ENCODE results near the gene SALL3. TPM values are rescaled to one million over a fixed set of nuclear protein-coding genes. Genes with fewer than 3 reads are reported as not detected.
A peak's percentile ranks its signal among the peaks of the same experiment; 100 is the strongest.

SALL3 gene
- total and polyA plus RNA-seq, 2 donors (not counting 3 experiments of a cell fraction or from before 2014, with no cell fraction given), result not detected

DNA sequence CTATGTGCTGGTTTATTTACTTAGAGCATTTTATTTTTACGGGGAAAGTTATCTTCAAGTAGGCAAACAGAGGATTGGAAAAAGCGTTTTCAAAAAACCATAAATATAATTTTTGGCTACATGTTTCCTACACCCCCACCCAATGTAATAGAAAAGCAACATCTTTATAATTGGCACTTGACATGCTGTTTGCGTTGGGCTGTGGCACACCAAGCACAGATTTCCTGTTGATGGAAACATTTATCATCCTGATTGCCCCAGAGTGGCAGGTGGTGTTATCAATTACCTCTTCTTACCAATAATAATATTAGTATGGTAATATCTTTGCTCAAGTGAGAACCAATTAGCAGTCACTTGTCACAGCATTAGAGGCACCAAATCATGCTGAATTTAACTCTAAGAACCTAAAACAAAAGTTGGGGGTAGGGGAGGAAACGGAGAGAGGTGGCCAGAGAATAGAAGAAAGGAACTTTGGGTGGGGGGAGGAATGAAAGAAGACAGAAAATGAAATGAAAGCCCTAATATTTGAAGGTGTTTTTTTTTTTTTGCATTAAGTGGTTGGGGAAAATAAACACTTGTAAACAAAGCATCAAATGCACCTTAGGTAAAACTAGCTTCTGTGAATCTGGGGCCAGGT is 3.8 kb upstream of the SALL3 start:
- BruUV-seq (replicated peaks), result no TSS peak
- Histone ChIP-seq H4K20me1 (replicated peaks; ENCODE audit: control insufficient read depth, extremely low read depth, insufficient read depth, low read length) (peaks cover 2% of the 10 kb centered on the region), H3K4me2 (ENCODE audit: insufficient read depth, low read length) (no peak overlapping the region), H3K27ac (ENCODE audit: insufficient read depth, low read depth, low read length) (no peak overlapping the region), H3K4me1 (ENCODE audit: control insufficient read depth, extremely low read depth, insufficient read depth, low read length) (no peaks in the 10 kb centered on the region), H3K9me1 (replicated peaks; ENCODE audit: control insufficient read depth, extremely low read depth, insufficient read depth, low read length) (no peaks in the 10 kb centered on the region), H3K4me3 (replicated peaks in 1 of 3; ENCODE audit: insufficient read depth in 1 of 3, low read depth in 1 of 3, low read length in 3 of 3) (no peak overlapping the region), H3K79me2 (ENCODE audit: control insufficient read depth, insufficient read depth, low read length) (no peaks in the 10 kb centered on the region), H3K27me3 (ENCODE audit: control insufficient read depth in 2 of 2, insufficient read depth in 2 of 2, low read length in 2 of 2) (peaks cover 57 to 71% of the 10 kb centered on the region in 2 experiments), H2AFZ (ENCODE audit: low read depth, low read length) (no peak overlapping the region), H3K9ac (replicated peaks; ENCODE audit: extremely low read depth, insufficient read depth, low read length) (no peak overlapping the region), H3K36me3 (ENCODE audit: control insufficient read depth in 2 of 2, extremely low read depth in 1 of 2, insufficient read depth in 2 of 2, low read length in 2 of 2) (no peaks in the 10 kb centered on the region), H3K9me3 (replicated peaks; ENCODE audit: control insufficient read depth, insufficient read depth, low read length) (no peaks in the 10 kb centered on the region)
- CTCF ChIA-PET, result no interaction called here
- TF ChIP-seq EZH2 (IDR thresholded peaks at IDR 0.05; ENCODE audit: borderline replicate concordance, low read depth, low read length, severe bottlenecking), result no peak
- FAIRE-seq, result no peak
- dilution Hi-C loops (cut with MboI; ENCODE audit: extremely low pct_ligation_motif_present, low sequenced_read_pairs) (no loop called here), intact Hi-C loops (cut with micrococcal nuclease) (no loop called here)
- POLR2A ChIA-PET, result no interaction called here
- no peak for DNase-seq (ENCODE audit: low read depth, low spot score)

DNA sequence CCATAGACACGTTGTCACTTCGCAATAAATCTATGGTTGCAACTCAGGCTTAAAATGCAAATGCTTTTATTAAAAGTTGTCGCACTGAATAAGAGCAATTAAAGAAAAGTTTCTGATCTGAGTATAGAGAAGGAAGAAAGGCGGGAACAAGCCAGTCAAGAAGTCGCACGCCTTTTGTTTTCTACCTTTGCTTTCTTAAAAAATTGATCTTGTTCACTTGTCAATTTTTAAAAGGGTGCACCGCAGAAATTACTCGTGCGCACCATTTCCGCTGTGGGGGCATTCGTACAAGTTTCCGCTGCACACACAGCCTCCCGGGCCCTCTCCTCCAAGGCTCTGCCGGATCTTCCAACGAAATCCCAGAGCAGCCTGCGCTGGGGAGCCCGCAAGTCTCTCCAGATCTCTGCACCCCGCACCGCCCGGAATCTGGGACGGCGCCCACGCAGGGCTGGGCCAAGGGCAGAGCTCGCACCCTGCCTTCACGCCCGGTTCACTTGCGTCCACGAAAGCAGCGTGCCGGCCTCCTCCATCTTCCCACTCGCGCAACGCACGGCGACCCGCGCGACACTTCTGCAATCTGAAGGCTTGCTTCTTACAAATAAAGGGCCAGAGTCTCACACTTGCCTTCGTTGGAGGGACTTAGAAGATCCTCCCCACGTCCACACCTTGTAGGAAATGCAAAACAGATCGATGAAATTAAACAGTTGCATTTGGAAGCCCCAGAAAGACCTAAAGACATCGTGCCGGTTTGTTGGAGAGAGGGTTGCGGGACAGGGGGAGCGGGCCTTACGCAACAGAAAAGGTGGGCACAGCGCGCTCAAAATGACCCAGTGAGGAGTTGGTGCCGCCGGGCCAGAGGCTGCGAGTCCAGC is 2.6 kb upstream of the SALL3 start:
- Histone ChIP-seq H3K79me2 (ENCODE audit: control insufficient read depth, insufficient read depth, low read length) (no peaks in the 10 kb centered on the region), H3K36me3 (ENCODE audit: control insufficient read depth in 2 of 2, extremely low read depth in 1 of 2, insufficient read depth in 2 of 2, low read length in 2 of 2) (no peaks in the 10 kb centered on the region), H4K20me1 (replicated peaks; ENCODE audit: control insufficient read depth, extremely low read depth, insufficient read depth, low read length) (peaks cover 2% of the 10 kb centered on the region), H3K4me3 (replicated peaks in 1 of 3; ENCODE audit: insufficient read depth in 1 of 3, low read depth in 1 of 3, low read length in 3 of 3) (no peak overlapping the region), H3K4me2 (ENCODE audit: insufficient read depth, low read length) (no peak overlapping the region), H2AFZ (ENCODE audit: low read depth, low read length) (no peak overlapping the region), H3K9me3 (replicated peaks; ENCODE audit: control insufficient read depth, insufficient read depth, low read length) (no peaks in the 10 kb centered on the region), H3K27ac (ENCODE audit: insufficient read depth, low read depth, low read length) (no peak overlapping the region), H3K4me1 (ENCODE audit: control insufficient read depth, extremely low read depth, insufficient read depth, low read length) (no peaks in the 10 kb centered on the region), H3K9me1 (replicated peaks; ENCODE audit: control insufficient read depth, extremely low read depth, insufficient read depth, low read length) (no peaks in the 10 kb centered on the region), H3K9ac (replicated peaks; ENCODE audit: extremely low read depth, insufficient read depth, low read length) (no peak overlapping the region), H3K27me3 (ENCODE audit: control insufficient read depth in 2 of 2, insufficient read depth in 2 of 2, low read length in 2 of 2) (peaks cover 68 to 83% of the 10 kb centered on the region in 2 experiments)
- ChIA-PET POLR2A (no interaction called here), CTCF (no interaction called here)
- no peak for FAIRE-seq
- no TSS peak for BruUV-seq (replicated peaks)
- DNase-seq (ENCODE audit: low read depth, low spot score), result no peak
- peak; percentile 87 for TF ChIP-seq EZH2 (IDR thresholded peaks at IDR 0.05; ENCODE audit: borderline replicate concordance, low read depth, low read length, severe bottlenecking)
- TF ChIP-seq, protein P1, sequence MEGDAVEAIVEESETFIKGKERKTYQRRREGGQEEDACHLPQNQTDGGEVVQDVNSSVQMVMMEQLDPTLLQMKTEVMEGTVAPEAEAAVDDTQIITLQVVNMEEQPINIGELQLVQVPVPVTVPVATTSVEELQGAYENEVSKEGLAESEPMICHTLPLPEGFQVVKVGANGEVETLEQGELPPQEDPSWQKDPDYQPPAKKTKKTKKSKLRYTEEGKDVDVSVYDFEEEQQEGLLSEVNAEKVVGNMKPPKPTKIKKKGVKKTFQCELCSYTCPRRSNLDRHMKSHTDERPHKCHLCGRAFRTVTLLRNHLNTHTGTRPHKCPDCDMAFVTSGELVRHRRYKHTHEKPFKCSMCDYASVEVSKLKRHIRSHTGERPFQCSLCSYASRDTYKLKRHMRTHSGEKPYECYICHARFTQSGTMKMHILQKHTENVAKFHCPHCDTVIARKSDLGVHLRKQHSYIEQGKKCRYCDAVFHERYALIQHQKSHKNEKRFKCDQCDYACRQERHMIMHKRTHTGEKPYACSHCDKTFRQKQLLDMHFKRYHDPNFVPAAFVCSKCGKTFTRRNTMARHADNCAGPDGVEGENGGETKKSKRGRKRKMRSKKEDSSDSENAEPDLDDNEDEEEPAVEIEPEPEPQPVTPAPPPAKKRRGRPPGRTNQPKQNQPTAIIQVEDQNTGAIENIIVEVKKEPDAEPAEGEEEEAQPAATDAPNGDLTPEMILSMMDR (IDR thresholded peaks at IDR 0.05; ENCODE audit: extremely low read depth in 1 of 2, insufficient read depth in 1 of 2, low read depth in 1 of 2, low read length in 2 of 2), result no peak
- dilution Hi-C loops (cut with MboI; ENCODE audit: extremely low pct_ligation_motif_present, low sequenced_read_pairs), result no loop called here
- intact Hi-C loops (cut with micrococcal nuclease), result no loop called here

Measured in endothelial cell of umbilical vein (primary cell).